ENCODE results near the gene TRIP12. TPM values are rescaled to one million over a fixed set of nuclear protein-coding genes. Genes with fewer than 3 reads are reported as not detected.
"Not testable (repeated sequence)": the region's sequence is repeated elsewhere in the genome, so short reads cannot be mapped to it uniquely, and the experiment has no call there.

Gene TRIP12
- polyA plus RNA-seq, 1 donor from 2014 or later: 57.2 TPM

DNA sequence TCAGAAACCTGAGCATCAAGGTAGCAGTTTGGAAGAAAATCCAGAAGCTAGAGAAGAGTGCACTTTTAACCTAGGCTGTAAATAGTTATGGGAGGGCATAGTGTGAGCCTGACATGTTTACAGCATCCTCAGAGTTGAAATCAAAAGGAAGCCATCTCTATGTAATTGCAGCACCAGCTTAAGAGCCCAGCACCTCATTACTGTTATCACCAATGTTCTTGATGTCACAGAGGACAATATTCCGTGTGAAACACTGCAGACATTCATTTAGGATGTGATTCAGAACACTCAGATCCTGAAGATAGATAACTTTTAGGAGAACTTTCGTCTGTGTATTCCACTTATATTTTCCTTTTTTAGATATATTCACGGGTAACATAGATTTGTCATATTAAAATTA, 48.6 kb upstream of the TRIP12 start:
- Histone ChIP-seq H4K20me1 (ENCODE audit: insufficient read depth) (no peaks in the 10 kb centered on the region), H3K4me2 (ENCODE audit: low read length) (no peak overlapping the region), H3K27ac (ENCODE audit: low read length) (no peak overlapping the region), H3K79me2 (replicated peaks; ENCODE audit: insufficient read depth, low read length) (no peaks in the 10 kb centered on the region), H3K36me3 (ENCODE audit: insufficient read depth, low read length) (no peaks in the 10 kb centered on the region), H3K27me3 (ENCODE audit: insufficient read depth, low read depth, low read length) (no peaks in the 10 kb centered on the region), H3K4me3 (ENCODE audit: low read length) (no peak overlapping the region), H3K9ac (ENCODE audit: low read length) (no peak overlapping the region), H3F3A (ENCODE audit: insufficient read depth, low read length, poor library complexity, severe bottlenecking) (no peaks in the 10 kb centered on the region), H3K9me2 (ENCODE audit: insufficient read depth, low read length) (no peaks in the 10 kb centered on the region), H3K9me3 (ENCODE audit: low read length) (no peaks in the 10 kb centered on the region), H2AFZ (ENCODE audit: low read depth, low read length) (no peak overlapping the region)
- TF ChIP-seq MXI1 (conservative IDR thresholded peaks at IDR 0.05; ENCODE audit: poor library complexity, severe bottlenecking) (no peak), EZH2 (IDR thresholded peaks at IDR 0.05; ENCODE audit: borderline replicate concordance, insufficient read depth, low read length, poor library complexity, severe bottlenecking) (no peak), TAF1 (IDR thresholded peaks at IDR 0.05; ENCODE audit: low read depth) (no peak)
- TF ChIP-seq, protein P1, sequence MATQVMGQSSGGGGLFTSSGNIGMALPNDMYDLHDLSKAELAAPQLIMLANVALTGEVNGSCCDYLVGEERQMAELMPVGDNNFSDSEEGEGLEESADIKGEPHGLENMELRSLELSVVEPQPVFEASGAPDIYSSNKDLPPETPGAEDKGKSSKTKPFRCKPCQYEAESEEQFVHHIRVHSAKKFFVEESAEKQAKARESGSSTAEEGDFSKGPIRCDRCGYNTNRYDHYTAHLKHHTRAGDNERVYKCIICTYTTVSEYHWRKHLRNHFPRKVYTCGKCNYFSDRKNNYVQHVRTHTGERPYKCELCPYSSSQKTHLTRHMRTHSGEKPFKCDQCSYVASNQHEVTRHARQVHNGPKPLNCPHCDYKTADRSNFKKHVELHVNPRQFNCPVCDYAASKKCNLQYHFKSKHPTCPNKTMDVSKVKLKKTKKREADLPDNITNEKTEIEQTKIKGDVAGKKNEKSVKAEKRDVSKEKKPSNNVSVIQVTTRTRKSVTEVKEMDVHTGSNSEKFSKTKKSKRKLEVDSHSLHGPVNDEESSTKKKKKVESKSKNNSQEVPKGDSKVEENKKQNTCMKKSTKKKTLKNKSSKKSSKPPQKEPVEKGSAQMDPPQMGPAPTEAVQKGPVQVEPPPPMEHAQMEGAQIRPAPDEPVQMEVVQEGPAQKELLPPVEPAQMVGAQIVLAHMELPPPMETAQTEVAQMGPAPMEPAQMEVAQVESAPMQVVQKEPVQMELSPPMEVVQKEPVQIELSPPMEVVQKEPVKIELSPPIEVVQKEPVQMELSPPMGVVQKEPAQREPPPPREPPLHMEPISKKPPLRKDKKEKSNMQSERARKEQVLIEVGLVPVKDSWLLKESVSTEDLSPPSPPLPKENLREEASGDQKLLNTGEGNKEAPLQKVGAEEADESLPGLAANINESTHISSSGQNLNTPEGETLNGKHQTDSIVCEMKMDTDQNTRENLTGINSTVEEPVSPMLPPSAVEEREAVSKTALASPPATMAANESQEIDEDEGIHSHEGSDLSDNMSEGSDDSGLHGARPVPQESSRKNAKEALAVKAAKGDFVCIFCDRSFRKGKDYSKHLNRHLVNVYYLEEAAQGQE (IDR thresholded peaks at IDR 0.05; ENCODE audit: borderline replicate concordance): no peak

- Histone ChIP-seq H3K4me2 (ENCODE audit: low read length) (no peak overlapping the region), H3K27me3 (ENCODE audit: insufficient read depth, low read depth, low read length) (no peaks in the 10 kb centered on the region), H3K4me3 (ENCODE audit: low read length) (no peak overlapping the region), H3K79me2 (replicated peaks; ENCODE audit: insufficient read depth, low read length) (no peaks in the 10 kb centered on the region), H2AFZ (ENCODE audit: low read depth, low read length) (no peak overlapping the region), H3F3A (ENCODE audit: insufficient read depth, low read length, poor library complexity, severe bottlenecking) (no peaks in the 10 kb centered on the region), H3K9ac (ENCODE audit: low read length) (no peak overlapping the region), H3K9me3 (ENCODE audit: low read length) (no peaks in the 10 kb centered on the region), H3K9me2 (ENCODE audit: insufficient read depth, low read length) (no peaks in the 10 kb centered on the region), H4K20me1 (ENCODE audit: insufficient read depth) (no peaks in the 10 kb centered on the region), H3K27ac (ENCODE audit: low read length) (no peak overlapping the region), H3K36me3 (ENCODE audit: insufficient read depth, low read length) (no peaks in the 10 kb centered on the region)
- TF ChIP-seq POLR2AphosphoS5 (IDR thresholded peaks at IDR 0.05) (no peak), SMC3 (conservative IDR thresholded peaks at IDR 0.05; ENCODE audit: poor library complexity) (no peak), EZH2 (IDR thresholded peaks at IDR 0.05; ENCODE audit: borderline replicate concordance, insufficient read depth, low read length, poor library complexity, severe bottlenecking) (no peak), RAD21 (conservative IDR thresholded peaks at IDR 0.05) (no peak), TAF1 (IDR thresholded peaks at IDR 0.05; ENCODE audit: low read depth) (no peak), MXI1 (conservative IDR thresholded peaks at IDR 0.05; ENCODE audit: poor library complexity, severe bottlenecking) (no peak), EP300 (conservative IDR thresholded peaks at IDR 0.05; ENCODE audit: poor library complexity, severe bottlenecking) (no peak), CTCF (IDR thresholded peaks at IDR 0.05; ENCODE audit: poor library complexity, severe bottlenecking) (no peak)
- TF ChIP-seq, protein P1 (IDR thresholded peaks at IDR 0.05; ENCODE audit: borderline replicate concordance): no peak
Measured at GRCh38 chr2:229969921-229970320, 48.1 kb upstream of the TRIP12 start.

GRCh38 chr2:229963596-229963995, 41.8 kb upstream of the TRIP12 start:
- not testable (repeated sequence) for H3K4me3 ChIP-seq (ENCODE audit: low read length); H4K20me1 ChIP-seq (ENCODE audit: insufficient read depth); H3K36me3 ChIP-seq (ENCODE audit: insufficient read depth, low read length); H3F3A ChIP-seq (ENCODE audit: insufficient read depth, low read length, poor library complexity, severe bottlenecking); H3K9ac ChIP-seq (ENCODE audit: low read length); H3K9me3 ChIP-seq (ENCODE audit: low read length); H3K79me2 ChIP-seq (replicated peaks; ENCODE audit: insufficient read depth, low read length); H3K27ac ChIP-seq (ENCODE audit: low read length); H2AFZ ChIP-seq (ENCODE audit: low read depth, low read length); H3K9me2 ChIP-seq (ENCODE audit: insufficient read depth, low read length); H3K27me3 ChIP-seq (ENCODE audit: insufficient read depth, low read depth, low read length); H3K4me2 ChIP-seq (ENCODE audit: low read length)

All from neural cell (in vitro differentiated cells).